IPS DF 4.7 (cell line): Measurements from ENCODE around the gene PFKFB4.
"Not testable (repeated sequence)": the region's sequence is repeated elsewhere in the genome, so short reads cannot be mapped to it uniquely, and the experiment has no call there.

Experiments used
- DNase-seq: peaks from one replicate; pipeline ENCODE4 v3.0.0-alpha.2; 2013; ENCODE audit warnings: low spot score; ENCODE audit errors: extremely low read depth

The PFKFB4 gene

GRCh38 chr3:48501196-48501595 is 55.4 kb downstream of the PFKFB4 start:
- DNase-seq: no peak

GRCh38 chr3:48500656-48501055 is 55.9 kb downstream of the PFKFB4 start:
- DNase-seq: no peak

GRCh38 chr3:48493203-48493501 is 63.5 kb downstream of the PFKFB4 start:
- no peak for DNase-seq

- no peak for DNase-seq
These were observed 64.0 kb downstream of the PFKFB4 start for GRCh38 chr3:48492461-48493202.

- no peak for DNase-seq
These were observed 69.7 kb downstream of the PFKFB4 start for GRCh38 chr3:48486952-48487351.

- not testable (repeated sequence) for DNase-seq
These were observed 73.8 kb downstream of the PFKFB4 start for GRCh38 chr3:48482822-48483221.

- DNase-seq: not testable (repeated sequence)
These were observed 75.7 kb downstream of the PFKFB4 start for GRCh38 chr3:48480891-48481290.

GRCh38 chr3:48478626-48479555 is 77.7 kb downstream of the PFKFB4 start:
- DNase-seq: no peak

GRCh38 chr3:48477959-48478520 is 78.6 kb downstream of the PFKFB4 start:
- no peak for DNase-seq

DNA sequence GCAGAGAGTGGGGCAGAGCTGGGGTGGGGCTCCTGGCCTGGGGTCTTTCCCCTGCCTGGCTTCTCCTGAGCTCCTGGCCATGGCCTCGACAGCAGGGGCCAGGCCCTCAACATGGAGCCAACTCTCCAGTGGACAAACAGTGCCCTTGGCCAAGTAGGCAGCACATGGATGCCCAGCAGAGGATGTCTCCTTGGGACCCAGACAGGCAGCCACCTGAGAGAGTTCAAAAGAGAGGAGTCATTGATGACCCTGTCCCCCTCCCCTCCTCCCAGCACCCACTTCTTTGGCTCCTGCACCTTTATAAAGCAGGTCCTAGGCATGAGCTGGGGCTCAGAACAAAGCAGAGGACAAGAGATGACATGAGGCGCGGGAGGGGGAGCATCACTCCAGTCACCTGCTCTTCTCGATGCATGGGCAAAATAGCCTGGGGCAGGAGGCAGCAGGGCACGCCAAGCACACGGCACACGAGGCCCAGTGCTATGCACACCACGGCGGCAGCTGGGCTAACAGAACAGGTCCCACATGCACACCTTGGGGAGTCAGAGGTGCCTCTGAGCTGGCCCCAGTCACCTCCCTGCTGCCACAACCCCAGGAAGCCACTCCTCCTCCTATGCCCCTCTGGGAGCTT is 80.1 kb downstream of the PFKFB4 start:
- no peak for DNase-seq

GRCh38 chr3:48475188-48475587 is 81.4 kb downstream of the PFKFB4 start:
- no peak for DNase-seq

DNA sequence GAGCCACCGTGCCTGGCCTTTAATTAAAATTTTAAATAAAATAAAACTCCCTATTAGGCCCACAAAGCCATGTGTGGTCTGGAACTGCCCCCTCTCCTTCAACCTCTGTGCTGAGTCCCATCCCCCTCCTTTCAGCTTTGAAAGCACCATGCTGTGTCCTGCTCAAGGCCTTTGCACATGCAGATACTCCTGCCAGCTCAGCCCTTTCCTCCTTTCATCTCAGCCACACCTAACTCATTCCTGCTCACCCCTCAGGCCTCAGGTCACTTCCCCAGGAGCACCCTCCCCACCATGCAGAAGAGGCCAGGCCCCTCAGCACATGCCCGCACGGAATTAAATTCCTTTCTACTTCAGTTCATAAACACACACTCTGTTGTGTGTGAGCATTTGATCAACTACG is 82.0 kb downstream of the PFKFB4 start:
- DNase-seq: peak; percentile 98

GRCh38 chr3:48474031-48474430 is 82.6 kb downstream of the PFKFB4 start:
- not testable (repeated sequence) for DNase-seq

DNA sequence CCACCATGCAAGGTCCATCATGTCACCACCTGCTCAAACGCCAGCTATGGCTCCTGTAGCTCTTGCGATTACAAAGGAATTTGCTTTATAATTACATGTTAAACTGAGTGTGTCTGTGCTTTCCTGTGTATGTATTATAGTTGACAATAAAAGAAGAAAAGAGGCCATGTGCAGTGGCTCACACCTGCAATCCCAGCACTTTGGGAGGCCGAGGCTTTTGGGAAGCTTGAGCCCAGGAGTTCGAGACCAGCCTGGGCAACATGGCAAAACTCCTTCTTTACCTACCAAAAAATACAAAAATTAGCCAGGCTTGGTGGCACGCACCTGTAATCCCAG is 83.0 kb downstream of the PFKFB4 start:
- DNase-seq: no peak

GRCh38 chr3:48472923-48473616 is 83.5 kb downstream of the PFKFB4 start:
- DNase-seq: peak; percentile 80

DNA sequence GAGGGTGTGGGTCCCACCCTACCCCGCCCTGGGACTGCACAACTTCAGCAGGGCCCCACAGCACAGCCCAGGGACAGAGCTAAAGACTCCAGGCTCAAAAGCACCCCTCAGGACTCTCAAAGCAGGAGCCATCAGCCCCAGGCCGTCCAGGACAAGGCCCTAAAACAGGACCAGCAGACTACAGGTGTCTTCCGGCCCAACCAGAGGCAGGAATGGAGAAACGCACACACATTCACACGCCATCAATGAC is 84.0 kb downstream of the PFKFB4 start:
- DNase-seq: no peak

GRCh38 chr3:48470286-48470685 is 86.3 kb downstream of the PFKFB4 start:
- DNase-seq: no peak

GRCh38 chr3:48469046-48469915 is 87.3 kb downstream of the PFKFB4 start:
- no peak for DNase-seq

GRCh38 chr3:48468329-48468731 is 88.3 kb downstream of the PFKFB4 start:
- DNase-seq: no peak
